Measurements from ENCODE around the gene NMNAT2. TPM values are rescaled to one million over a fixed set of nuclear protein-coding genes. Genes with fewer than 3 reads are reported as not detected.

NMNAT2 gene
- total and polyA plus RNA-seq, 2 of the 8 experiments (the other 6 are each of a cell fraction or from before 2014, with no cell fraction given): 6.5 to 20.9 TPM

GRCh38 chr1:183228347-183229220 is 189.6 kb downstream of the NMNAT2 start (continued):
- TF ChIP-seq CHD1 (IDR thresholded peaks at IDR 0.05; ENCODE audit: low read depth, low read length): no peak
- no peak for TF ChIP-seq KDM5A (IDR thresholded peaks at IDR 0.05; ENCODE audit: low read length)
- TF ChIP-seq SIX5 (IDR thresholded peaks at IDR 0.05; ENCODE audit: low read depth, low read length): no peak
- TF ChIP-seq RNF2 (IDR thresholded peaks at IDR 0.05; ENCODE audit: borderline replicate concordance, low read depth, low read length, missing control alignments, poor library complexity, severe bottlenecking): no peak
- TF ChIP-seq POLR2A (IDR thresholded peaks at IDR 0.05; ENCODE audit: control extremely low read depth in 1 of 2, low read depth in 2 of 2, low read length in 2 of 2): no peak
- TF ChIP-seq BCL11A (IDR thresholded peaks at IDR 0.05; ENCODE audit: low read depth in 2 of 2, low read length in 2 of 2): no peak
- TF ChIP-seq KDM4A (IDR thresholded peaks at IDR 0.05; ENCODE audit: low read depth, low read length, severe bottlenecking): no peak
- no peak for TF ChIP-seq JUND (IDR thresholded peaks at IDR 0.05; ENCODE audit: low read length)
- TF ChIP-seq, protein P1, sequence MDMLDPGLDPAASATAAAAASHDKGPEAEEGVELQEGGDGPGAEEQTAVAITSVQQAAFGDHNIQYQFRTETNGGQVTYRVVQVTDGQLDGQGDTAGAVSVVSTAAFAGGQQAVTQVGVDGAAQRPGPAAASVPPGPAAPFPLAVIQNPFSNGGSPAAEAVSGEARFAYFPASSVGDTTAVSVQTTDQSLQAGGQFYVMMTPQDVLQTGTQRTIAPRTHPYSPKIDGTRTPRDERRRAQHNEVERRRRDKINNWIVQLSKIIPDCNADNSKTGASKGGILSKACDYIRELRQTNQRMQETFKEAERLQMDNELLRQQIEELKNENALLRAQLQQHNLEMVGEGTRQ (IDR thresholded peaks at IDR 0.05; ENCODE audit: low read length): no peak
- no peak for TF ChIP-seq CEBPB (IDR thresholded peaks at IDR 0.05; ENCODE audit: low read depth, low read length)
- TF ChIP-seq CBX8 (IDR thresholded peaks at IDR 0.05; ENCODE audit: borderline replicate concordance, low read depth, low read length): no peak
- TF ChIP-seq GABPA (IDR thresholded peaks at IDR 0.05; ENCODE audit: borderline replicate concordance, insufficient read depth, low read length): no peak
